HG03378 (cell line): ENCODE results near the gene CORO6.

ENCODE experiments used
- ATAC-seq: cut with Tn5 transposase; IDR thresholded peaks from one replicate; pipeline ENCODE4 v1.9.1; 2021; ENCODE audit warnings: mild to moderate bottlenecking, moderate library complexity; ENCODE audit not compliant: unreplicated experiment

CORO6 gene

DNA sequence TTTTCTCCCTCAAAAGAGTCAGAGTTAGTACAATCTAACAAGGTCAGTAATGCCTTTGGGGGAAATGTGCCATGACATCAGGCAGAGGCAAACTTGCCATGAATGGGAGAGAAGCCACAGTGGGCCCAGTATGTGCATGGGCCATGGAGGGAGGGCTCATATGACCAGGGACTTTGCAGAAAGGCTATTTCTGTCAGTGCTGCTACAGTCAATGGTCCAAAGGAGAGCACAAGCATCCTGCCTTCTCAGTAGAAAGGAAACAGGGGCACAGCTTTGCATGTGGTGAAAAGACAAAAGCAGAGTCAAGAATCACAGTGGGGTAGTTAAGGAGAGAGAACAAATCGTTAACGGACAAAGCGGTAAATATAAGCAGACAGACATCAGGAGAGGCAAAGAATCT is 11.2 kb upstream of the CORO6 start:
- no peak for ATAC-seq

DNA sequence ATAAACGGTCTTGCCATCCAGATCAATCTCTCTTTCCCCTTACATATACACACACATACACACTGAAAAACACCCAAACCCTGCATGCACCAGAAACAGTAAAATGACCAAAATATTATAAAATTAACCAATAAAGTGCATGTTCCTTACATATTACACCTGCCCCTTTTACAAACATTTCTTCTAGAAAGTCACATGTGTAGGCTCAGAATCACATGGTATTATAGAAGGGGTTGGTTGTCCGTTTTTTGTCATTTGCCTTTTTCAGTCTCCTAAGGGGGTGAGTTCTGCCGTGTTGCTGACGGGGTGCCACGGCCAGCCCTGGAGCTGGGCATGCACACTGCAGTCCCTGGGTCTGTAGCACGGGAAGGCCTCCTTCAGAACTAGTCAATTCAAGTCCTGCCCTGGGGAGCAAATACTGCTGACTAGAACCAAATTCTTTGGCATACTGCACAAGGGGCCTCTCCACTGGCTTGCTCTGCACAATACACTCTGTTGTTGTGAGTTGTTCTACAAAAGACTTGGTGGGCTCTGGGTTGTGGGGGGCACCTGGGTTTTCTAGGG is 8.0 kb upstream of the CORO6 start:
- ATAC-seq, result no peak

DNA sequence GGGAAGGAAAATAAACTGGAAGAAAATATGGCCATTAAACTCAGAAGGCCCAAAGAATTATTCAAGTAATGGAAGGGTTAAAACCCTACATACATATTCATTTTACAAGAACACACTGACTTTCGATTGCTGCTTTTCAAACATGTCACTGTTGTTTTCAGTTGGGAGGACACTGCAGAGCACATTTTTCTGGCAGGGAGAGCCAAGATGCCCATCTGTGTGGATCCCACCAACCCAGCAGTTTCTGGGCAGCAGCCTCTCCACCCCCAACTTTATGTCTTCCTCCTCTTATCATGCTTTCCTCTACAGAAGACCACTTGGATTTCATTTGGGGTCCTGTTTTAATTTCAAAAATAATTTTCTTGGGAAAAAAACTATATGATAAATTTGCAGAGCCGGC is 7.1 kb upstream of the CORO6 start:
- no peak for ATAC-seq

DNA sequence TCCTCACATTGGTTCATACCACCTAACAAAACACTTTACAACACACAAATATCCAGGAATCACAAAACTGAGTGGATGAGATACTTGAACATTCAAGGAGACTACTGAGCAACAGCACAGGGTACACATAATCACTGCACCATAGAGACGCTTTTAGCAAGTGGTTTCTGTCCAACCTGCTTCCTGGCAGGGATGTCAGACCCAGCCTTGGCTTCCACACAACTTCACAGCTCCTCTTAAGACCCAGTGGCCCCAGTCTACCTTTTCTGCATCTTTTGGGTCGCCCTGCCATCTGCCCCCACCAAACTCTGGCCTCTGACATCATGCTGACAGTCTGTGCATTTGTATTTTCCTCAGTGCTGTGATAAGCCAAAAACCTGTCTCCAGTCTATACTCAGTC is 5.9 kb upstream of the CORO6 start:
- ATAC-seq, result no peak

DNA sequence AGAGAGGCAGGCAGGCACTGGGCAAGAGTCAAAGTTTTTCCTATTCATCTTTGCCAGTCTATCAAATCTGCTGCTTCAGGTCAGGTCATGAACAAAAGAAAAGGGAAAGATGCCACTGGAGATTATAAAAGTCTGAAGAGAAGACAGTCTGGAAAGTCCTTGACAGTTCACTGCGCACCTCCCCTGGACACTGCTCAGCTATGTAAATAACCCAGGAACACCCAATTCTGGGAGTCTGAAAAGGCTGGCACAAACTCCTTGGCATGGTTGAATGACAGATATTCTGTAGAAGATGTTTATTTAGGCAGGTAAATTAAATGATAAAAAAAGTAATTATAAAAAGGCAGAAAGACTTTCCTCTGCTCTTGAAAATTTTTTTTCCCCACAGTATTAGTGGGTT is 5.2 kb upstream of the CORO6 start:
- ATAC-seq, result no peak

DNA sequence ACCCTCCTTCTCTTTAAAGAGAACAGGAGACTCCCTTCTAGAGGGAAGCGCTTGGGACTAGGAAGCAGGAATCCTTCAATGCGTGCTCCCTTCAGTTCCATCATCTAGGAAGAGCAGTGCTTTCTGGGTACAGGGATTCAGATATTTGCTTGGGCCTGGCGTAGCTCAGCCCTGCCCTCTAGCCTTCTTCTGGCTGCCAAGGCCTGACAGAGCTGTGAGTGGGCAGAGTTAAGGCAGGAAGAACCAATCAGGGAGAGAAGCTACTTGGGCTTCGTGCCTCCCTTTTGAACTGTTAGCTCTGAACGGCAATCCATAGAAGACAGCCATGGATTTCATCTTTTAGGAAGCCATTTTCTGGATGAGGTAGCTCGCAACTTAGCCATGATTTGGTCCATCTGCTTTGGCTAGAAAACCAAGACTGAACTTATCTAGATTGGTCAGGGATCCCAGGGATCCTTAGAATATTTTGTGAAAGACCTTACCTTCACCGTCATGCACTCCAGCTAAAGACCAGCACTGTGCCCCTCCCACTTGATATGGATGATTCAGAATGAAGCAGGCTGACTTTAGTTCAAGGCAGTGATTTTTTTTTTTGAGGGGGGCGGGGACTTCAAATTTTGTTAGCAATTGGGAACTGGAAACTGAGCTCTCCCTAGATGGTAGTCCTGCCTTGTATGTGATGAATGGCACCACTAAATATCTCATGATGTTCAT is 2.5 kb upstream of the CORO6 start:
- no peak for ATAC-seq

DNA sequence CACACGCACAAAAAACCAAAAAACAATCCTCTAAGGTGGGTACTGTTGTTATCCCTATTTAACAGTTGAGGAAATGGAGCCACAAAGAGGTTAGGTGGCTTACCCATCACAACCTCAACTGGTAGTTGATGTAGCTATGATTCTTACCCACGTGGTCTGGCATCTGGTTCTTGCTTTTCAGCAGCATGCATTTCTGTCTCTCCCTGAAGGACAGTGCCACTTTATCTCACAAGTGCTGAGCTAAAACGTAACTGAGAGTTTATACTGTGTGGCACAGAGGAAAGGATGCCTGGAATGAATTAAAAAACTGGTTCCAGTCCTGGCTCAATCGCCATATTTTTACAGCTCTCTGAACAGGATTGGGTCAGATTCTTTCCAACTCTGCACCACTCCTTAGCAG is 1.9 kb upstream of the CORO6 start:
- ATAC-seq, result no peak

DNA sequence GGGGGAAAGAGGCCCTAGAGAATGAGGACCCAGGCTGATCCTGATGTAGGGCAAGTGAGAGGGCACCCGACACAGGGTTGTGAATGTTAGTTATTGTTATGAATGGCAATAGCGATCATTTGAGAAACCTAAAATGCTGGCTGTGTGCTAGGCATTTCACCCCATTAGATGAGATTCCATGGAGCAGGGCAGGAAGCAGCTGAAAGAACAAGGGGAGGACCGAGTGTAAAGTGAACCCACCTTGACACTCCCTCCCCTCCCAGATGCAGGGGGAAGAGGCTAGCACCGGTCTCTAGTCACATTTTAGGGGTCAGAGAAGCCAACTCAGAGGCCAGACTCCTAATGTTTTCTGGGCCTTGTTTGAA is 553 bp upstream of the CORO6 start:
- ATAC-seq, result no peak

DNA sequence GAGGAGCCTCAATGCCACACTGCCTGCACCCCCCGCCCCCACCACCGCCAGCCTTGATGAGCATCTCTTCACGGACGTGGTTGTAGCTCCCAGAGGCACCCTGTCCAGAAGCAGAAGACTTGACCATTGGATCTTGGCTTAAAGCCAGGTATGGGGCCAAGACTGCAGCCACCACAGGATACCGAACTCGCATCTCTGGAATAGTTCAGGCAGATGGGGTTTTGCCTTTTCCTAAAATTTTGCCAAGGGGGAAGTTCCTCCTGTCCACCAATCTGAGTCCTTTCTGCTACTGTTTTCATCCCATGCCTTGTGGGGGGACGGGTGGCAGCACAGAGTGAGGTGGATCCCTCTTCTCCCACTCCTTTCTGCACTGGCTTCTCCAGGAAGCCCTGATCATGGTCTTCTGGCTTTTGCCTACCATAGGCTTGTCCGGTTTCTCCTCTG is 939 bp downstream of the CORO6 start:
- ATAC-seq, result no peak

DNA sequence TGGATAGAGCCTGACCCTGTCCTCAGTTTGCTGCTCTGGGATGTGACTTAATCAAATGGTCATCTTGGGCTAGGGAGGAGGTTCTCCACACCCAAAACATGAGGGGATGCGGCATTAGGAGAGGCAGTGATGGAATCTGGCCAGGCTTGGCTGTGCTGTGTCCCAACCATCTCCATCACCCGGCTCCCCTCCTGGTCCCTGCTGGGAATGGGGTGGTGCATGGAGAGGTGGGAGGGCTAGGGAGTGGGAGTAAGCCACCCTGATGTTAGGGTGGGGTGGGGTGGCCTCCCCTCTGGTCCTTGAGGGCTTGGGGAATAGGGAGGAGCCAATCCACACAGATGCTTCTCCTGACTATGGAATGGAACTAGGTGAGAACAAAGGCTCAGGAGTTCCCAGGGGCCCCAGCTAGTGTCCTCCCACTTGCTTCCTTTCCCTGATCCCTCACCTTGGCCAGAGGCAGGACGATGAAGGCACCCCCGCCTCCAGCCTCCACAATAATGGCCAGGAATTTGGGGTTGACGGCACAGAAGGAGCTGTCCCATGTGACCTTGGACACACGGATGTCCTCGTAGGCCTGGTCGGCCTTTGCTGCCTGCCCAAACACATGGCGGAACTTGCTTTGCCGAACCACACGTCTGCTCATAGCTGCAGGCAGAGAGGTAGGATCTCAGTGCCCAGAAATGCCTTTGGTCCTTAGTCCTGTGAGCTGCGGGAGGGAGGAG is 1.8 kb downstream of the CORO6 start:
- no peak for ATAC-seq

DNA sequence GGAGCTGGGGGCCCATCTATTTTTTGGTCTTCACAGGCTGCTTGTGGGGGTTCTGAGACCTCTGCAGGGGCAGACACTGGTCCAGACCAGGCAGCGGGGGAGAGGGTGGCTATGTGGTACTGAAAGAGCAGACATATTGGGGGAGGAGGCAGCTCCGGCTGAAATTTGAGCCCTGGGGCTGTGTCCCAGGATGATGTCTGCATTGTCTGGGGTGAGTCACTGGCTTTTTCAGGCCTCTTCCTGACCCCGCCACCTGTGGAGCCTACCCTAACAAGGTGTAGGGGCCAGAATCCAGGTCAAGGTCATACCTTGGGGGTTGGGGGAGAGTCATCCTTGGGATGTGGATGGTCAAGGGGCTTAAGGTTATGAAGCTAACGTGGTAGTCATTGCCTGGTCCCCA is 2.4 kb downstream of the CORO6 start:
- no peak for ATAC-seq

DNA sequence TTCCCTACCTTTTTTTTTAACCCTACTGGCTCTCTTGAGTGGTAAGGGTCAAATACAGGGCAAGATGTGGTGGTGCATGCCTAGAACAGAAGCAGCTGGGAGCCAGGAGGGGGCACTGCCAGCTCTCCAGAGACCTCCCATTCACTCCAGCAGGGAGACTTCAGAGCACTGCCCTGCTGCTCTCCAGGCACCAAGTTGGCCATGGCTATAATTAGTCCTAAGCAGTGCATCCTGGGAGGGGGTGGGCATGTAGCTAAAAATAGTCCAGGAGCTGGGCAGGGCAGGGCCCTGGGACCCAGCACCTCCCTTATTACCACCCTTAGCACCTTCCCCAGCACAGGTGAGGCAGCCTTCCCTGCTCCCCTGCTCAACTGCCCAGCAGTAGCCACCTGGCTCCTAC is 3.5 kb downstream of the CORO6 start:
- no peak for ATAC-seq

DNA sequence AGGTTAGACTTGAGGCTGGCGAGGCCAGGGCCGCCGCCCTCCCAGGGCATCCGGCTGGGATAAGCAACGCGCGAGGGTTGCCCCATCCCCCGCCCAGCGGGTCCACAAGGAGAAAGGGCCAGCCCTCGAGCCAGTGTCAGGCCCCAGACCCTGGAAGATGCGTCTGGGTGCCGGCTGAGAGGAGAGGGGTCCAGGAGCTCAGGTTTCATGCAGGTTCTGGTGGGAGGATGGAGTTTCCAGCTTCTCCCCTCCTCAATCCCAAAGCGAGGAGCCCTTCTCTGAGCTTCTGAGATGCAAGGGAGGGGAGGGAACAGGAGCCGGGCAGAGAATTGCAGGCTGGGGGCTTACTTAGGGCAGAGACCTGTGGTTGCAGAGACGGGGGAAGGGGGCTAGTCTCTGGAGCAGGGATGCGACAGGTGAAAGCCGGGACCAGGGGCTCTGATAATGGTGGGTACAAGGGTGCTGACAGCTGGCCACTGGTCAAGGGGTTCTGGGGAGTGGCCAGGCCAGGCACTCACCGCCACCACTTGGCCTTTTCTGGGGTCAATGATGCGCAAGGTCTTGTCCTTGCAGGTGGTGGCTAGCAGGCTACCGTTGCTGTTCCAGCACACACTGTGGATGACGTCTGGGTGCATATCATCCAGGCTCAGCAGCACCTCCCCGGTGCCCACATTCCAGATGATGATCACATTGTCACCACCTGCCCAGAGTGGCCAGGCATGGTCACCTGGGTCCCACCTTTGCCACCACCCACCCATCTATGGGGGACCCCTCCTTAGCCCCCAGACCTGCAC is 4.2 kb downstream of the CORO6 start:
- ATAC-seq, result no peak

DNA sequence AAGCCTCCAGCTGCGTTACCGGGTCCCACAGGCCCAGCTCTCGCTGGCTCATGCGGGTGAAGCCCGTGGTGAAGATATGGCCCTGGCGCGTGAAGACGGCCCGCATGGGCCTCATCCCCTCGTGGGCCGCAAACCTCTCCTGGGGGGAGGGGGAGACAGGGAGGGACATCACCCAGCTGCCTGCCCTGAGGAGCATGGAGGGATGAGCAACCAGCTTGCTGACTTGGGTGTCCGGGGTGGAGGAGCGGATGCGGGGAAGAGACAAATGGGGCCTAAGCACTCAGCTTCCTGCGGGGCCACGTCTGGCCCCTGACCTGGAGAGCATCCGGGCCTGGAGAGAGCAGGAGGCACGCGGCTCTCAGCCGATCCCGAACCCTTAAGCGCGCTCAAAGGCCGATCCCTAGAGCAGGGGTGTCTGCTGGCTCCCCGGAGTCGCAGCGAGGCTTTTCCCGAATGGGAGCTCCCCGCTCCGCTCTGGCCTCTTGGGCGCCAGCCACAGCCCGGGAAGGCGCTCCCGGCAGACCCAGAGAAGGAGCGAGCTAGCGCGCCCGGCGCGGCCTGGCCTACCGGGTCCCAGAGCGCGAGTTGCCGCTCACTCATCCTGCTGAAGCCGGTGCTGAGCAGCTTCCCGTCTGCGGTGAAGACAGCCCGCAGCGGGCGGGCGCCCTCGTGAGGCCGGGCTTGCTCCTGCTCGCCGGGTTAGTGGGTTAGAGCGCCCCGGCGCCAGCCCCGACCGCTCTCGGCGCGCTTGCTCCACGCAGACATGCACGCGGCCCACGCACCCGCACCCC is 5.0 kb downstream of the CORO6 start:
- peak; percentile 8 for ATAC-seq

DNA sequence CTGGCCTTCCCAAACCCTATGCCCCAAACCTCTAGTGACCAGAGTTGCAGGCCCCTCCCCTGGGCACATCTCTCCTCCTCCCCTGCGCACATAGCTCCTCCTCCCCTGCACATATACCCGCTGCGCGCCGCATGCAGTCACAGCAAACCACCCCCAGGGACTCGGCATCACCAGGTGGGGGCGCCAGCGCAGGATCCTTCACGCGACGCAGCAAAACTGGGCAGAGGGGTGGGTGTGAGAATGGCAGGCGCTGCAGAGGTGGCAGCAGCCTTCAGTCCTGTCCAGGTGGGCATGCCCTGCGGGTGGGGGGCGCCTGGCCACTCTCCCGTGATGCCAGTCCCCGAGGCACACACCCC is 5.6 kb downstream of the CORO6 start:
- peak; percentile 54 for ATAC-seq

DNA sequence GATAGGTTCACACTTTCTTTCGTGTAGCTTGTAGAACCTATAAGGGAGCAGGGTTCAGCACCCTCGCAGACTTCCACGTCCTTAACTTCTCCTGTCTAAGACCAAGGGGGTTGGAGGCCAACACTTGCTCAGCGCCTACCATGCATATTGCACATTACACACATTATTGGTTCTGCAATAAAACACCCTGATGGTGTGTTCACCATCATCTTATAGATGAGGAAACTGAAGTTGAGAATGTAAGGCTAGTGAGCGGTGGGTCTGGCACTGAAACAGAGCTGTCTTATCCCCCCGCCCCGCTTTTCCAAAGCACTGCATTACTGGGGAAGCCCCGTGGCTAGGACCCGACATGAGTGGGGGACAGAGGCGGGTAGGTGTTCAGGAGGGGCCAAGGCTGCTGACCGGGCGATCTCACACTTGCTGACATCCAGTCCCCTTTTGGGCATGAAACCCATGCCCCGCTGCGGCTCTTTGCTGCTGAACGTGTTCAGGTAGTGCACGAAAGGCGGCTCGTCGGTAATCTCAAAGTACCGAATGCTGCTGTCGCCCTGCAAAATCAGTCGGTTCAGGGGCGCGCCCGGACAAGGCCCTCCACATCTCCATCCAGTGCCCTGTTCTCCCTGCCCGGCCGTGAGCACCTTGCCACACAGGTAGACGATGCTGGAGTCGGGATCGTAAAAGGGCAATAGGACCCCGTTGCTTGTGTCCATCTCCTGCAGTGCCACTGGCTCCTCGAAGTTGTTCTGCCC is 6.2 kb downstream of the CORO6 start:
- no peak for ATAC-seq

DNA sequence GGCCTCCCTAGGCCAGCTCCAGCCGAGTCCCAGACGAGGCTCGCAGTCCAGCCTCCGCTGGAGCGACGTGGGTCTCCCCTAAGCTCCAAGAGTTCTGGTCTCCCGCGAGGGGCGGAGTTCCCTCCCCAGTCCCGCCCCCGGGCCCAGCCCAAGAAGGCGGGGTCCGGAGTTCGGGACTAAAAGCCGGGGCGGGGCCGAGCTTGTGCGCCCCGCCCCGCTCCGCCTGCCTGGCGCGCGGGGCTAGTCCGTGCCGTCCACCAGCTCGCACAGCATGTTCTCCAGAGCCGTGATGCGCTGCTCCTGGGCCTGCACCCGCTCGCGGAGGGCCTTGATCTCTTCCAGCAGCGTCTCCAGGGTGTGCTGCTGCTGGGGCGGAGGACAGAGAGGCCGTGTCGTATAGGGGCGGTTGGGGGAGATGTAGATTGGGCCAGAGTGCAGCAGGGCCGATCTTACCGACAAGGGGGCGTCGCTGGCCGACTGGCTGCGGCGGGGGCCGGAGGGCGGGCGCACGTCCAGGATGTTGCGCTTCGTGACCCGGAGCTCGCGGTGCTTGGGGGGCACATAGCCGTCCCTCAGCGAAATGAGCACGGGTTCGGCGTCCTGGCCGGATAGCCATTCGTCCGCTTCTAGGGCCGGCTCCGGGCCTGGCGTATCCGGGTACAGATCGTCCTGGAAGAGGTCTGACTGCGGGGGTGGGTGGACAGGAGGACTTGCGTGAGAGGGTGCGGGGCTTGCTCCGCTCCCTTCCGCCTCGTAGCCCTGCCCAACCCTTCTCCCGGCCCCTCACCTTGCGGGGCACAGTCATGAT is 7.0 kb downstream of the CORO6 start:
- ATAC-seq, result no peak

DNA sequence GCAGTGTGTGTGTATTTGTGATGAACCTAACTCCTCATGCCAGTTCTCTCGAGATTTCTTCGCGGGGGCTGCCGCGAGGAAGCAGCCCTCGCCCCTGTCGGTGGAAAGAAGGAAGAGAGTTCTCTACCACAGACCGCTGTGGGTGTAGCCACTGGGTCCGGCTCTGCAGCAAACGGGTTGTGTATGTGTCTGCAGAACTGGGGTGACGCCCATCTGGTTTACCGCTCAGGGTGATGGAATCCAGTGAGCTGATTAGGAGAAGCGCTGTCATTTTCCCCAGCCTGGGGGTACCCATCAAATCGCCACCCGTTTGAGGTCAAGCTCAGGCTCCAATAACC is 7.7 kb downstream of the CORO6 start:
- ATAC-seq, result no peak

DNA sequence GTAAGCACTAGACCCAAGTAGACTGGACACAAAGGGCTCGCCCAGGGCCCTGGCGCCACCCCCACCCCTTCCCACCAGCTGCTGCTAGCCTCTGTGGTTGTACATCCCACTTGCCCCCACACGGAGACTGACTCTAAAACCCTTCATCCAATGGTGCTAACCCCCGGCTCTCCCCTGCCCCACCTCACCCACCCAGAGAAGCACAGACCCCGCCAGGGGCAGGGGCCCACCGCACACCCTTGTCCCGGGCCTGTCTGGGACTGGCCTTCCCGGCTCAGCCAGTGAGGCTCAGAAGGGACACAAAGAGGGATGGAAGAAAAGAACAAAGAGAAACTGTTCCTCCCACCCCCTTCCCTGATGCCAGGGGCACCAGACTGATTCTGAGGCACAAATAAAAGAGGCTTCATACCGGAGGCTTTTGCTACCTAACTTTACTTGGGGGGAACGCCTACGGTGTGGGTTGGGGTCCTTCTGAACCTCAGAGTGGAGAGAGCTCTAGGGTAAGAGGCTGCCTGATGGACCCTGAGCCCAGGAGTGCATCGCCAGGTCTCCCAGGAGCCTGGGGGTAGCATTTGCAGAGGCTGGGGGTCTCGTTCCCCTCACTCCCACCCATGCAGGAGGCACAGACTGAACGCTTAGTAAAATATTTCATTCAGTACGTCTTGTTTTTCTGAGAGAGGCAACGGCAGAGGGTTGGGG is 8.2 kb downstream of the CORO6 start:
- no peak for ATAC-seq
